ENCODE data around the gene ITM2B.
"Not testable (repeated sequence)": the region's sequence is repeated elsewhere in the genome, so short reads cannot be mapped to it uniquely, and the experiment has no call there.

The ITM2B gene

GRCh38 chr13:48230541-48230940 is 2.5 kb upstream of the ITM2B start:
- DNase-seq: no peak

DNA sequence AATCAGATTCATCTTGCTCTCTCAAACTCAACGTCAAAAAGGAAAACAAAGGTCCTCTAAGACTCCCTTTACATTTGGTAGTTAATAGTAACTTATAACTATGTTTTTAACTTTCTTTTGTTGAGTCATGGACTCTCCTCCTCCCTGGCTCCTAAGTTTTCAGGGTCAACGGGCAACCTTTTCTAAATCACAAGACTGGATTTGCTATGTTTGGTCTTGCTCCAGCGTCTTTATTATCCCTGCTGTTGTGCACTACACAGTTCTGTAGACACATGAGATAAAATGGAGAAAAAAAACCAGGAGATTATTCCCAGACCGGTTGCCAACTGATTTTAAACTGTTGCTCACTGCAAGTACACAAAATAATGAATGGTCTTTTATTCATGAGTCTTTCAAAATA is 1.9 kb upstream of the ITM2B start:
- DNase-seq: no peak

- no peak for DNase-seq
Observed at GRCh38 chr13:48231933-48232332, 1.1 kb upstream of the ITM2B start.

- peak; percentile 49 for DNase-seq
Observed at GRCh38 chr13:48232420-48233045, 473 bp upstream of the ITM2B start.

- no peak for DNase-seq
Observed at GRCh38 chr13:48233889-48234488, 983 bp downstream of the ITM2B start.

DNA sequence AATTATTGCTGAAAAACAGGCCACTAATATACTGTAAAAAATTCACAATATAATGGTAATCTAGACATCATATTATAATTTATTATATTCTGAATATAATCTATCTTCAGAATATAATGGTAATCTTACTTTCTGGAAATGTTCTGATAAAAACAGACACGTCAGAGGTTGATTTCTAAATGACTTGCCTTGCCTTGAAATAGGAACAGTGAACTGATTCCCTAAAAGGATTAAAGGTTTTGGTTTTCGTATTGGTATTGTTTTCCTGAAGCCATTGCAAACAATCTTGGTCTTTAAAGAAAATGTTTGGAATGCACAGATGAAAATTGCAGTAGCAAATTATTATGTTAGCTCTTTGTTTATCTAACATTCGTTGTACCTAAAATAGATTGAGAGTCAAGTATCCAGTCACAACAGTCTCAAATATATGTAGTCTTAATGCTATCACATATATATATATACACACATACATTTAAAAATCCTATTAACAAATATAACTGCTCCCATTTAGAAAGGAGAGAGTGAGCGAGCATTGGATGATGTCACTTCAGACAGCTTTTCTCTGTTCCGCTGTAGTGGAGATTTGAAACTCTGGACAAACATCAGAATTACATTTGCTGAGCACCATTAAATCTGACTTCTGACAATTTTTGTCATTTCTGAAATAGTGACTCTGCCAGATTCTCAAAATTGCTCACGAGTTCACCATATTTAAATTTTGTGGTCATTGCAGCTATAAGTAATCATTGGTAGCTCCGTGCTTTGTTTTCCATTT is 1.7 kb downstream of the ITM2B start:
- no peak for DNase-seq

- no peak for DNase-seq
Observed at GRCh38 chr13:48235341-48236135, 2.5 kb downstream of the ITM2B start.

DNA sequence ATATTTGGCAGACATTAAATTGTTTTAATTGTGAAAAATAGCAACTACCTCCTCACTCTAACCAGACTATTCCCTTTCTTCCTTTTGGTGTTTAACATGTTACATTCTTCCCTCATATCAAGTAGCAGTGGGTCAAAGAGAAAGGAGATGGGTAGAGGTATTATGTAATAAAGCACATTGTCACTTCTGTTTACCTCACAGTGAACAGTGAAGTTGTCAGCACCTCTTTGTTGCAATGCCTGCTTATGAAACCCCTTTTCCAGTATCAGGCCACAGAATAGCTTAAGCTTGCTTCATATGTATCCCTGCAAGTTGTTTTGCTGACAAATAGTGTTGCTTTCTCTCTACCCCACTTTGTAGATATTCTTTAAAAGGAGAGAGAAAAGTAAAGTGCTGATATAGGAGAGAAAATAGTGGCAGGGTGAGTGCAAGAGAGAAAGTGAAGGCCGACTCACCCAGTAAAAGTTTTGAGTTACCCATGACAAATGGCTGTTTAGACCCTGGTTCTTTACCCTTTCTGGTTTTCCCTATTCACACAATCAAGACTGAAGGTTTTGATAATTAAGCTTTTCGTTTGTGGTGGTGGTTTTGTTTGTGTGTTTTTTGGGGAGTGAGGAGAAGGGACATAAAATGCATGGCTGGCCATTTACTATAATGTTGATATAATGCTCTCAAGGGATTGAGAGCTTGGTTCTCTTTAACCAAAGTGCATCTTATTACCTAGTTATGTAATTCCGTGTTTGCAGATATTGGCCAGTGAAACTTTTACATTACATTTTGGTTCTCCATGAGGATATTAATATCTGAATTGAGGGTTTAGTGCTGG is 3.7 kb downstream of the ITM2B start:
- DNase-seq: no peak

DNA sequence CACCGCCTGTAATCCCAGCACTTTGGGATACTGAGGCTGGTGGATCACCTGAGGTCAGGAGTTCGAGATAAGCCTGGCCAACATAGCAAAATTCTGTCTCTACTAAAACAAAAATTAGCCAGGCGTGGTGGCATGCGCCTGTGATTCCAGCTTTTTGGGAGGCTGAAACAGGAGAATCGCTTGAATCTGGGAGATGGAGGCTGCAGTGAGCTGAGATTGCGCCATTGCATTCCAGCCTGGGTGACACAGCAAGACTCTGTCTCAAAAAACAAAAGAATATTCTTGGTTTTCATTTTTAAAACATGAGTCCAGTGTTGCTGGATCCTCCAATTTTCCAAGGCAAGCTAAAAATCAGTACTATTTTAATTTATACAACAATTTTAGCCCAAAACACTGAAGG is 6.4 kb downstream of the ITM2B start:
- DNase-seq: not testable (repeated sequence)

DNA sequence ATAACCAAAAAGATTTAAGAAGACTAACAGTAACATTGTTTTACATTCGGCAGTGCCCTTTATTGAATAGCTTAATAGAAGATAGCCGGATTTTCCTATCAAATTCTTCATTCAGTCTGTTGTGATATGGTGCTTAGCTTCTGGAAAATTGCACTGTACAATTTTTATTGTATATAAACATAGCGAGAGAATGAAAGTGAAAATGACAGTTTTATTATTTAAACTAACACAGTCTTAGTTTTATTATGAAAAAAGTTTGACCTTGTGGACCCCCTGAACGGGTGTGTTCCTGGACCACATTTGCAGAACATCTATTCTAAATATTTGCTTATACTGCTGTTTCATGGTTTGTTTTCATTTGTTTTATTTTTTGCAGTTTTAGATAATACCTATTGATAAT is 8.6 kb downstream of the ITM2B start:
- DNase-seq: no peak

DNA sequence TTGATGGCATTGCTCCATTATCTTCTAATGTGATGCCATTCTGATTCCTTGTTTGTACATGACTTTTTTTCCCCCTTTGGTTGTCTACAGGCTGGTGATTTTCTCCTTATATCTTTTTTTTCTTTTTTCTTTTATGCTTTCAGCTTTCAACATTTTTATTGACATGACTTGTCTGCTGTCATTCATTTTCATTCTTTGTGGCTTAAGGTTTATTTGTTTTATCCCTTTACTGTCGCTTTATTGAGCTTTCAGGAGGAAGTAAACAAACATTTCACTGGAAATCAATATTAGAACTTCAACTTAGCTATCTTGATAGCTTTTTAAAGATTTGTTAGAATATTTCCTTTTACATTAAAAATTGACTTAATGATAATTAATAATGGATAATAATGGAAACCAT is 9.7 kb downstream of the ITM2B start:
- DNase-seq: no peak

GRCh38 chr13:48244159-48244558 is 11.2 kb downstream of the ITM2B start:
- no peak for DNase-seq

DNA sequence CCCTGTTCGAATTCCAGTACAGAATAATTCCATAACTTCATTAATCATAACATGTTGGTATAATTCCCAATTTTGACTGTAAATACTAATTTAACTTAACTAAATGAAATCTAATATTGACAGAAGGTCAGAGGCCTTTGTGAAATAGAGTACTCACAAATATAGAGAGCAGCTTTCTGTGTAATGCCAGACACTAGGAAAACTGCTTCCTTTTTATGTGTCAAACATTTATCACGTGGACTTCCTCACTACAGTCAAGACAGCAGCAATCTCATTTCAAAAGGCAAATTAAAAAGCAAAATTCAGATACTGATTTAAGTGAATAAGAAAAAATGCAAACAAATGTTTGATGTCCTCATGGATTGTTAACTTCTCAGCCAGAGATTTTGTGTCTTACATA is 13.1 kb downstream of the ITM2B start:
- DNase-seq: no peak

- no peak for DNase-seq
Observed at GRCh38 chr13:48249018-48249417, 16.0 kb downstream of the ITM2B start.

DNA sequence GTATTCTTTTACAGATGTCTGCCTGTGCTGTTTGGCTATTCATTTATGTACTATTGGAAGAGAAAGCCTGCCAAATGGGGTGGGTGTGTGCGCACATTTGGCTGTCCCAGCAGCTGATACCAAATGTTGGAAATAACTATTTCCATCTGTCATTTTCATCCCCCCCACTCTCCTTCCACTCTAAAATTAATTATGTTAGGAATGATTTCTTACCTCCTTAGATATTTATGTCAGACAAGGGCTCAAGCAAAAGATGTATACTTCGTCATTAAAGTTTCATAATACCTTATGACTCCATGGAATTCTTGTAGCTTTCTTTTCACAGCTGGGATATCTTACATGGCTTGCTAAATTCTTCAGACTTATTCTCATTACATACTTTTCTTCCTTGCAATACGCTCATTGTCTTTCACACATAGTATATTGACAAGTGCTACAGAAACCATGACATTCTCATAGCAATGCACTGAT is 18.6 kb downstream of the ITM2B start:
- DNase-seq: no peak

- DNase-seq: no peak
Observed at GRCh38 chr13:48252176-48252575, 19.2 kb downstream of the ITM2B start.

DNA sequence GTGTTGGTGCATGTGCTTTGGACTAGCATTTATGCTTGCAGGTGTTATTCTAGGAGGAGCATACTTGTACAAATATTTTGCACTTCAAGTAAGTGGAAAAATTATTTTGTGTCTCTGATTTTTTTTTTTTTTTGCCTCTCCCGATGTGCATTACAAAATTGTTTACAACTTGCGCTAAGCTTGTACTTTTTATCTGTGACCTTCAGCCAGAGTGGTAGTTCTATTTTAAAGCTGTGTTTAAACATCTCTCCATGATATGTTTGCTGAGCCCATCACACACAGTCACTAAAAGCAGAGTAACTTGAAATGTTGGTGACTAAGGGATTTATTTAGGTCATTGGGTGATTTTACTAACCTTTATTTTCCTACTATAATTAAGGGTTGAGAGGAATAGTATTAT is 20.8 kb downstream of the ITM2B start:
- DNase-seq: no peak

DNA sequence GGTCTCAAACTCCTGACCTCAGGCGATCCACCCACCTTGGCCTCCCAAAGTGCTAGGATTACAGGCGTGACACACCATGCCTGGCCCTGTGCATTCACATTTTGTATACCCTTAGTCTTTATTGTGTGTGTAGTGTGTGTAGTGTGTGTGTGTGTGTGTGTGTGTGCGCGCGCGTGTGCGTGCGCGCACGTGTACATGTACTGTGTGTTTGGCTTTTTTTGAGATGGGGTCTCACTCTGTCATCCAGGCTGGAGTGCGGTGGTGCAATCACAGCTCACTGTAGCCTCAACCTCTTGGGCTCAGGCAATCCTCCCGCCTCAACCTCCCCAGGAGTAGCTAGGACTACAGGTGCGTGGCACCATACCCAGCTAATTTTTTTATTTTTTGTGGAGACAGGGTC is 22.1 kb downstream of the ITM2B start:
- DNase-seq: no peak

DNA sequence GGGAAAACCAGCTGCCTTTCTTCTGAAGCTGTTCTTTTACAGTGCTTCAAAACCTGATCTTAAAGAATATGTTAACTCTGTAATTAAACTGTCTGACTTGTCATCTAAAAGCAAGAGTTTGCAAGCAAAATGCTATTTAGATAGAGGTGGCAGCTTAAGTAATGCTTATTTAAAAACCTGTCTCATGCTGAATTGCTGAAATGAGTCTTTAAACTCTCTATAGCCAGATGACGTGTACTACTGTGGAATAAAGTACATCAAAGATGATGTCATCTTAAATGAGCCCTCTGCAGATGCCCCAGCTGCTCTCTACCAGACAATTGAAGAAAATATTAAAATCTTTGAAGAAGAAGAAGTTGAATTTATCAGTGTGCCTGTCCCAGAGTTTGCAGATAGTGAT is 22.9 kb downstream of the ITM2B start:
- no peak for DNase-seq

DNA sequence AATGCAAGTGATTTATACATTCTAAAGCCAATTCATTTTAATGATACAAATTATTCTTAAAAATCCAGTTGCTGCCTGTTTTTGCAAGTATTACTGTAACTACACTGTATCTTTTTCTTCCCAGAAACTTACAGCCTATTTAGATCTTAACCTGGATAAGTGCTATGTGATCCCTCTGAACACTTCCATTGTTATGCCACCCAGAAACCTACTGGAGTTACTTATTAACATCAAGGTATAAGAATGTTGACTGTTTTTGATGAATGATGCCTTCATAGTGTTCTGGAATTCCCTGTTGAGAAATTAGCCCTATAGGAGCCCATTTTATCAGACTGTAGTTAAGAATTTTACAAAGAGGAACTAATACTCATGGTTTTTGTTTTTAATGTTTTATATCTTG is 25.0 kb downstream of the ITM2B start:
- no peak for DNase-seq

DNA sequence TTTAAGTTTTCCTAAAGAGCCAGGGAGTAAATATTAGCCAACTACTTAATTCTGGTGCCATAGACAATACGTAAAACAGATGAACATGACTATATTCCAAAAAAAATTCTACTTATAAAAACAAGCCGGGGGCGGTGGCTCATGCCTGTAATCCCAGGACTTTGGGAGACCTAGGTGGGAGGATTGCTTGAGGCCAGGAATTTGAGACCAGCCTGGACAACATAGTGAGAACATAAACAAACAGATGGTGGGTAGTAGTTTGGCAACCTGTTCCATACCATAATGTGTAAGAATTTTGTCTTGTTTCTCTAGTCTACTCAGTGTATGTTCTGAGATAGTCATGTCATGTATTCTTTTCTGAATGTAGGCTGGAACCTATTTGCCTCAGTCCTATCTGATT is 25.4 kb downstream of the ITM2B start:
- DNase-seq: no peak

- DNase-seq: no peak
Observed at GRCh38 chr13:48260970-48261369, 28.0 kb downstream of the ITM2B start.

GRCh38 chr13:48263196-48263595 is 30.2 kb downstream of the ITM2B start:
- no peak for DNase-seq
